HG02884 (cell line): Measurements from ENCODE around the gene NIPBL.
"Not testable (repeated sequence)": the region's sequence is repeated elsewhere in the genome, so short reads cannot be mapped to it uniquely, and the experiment has no call there.

ENCODE experiments used
- ATAC-seq: cut with Tn5 transposase; IDR thresholded peaks from one replicate; pipeline ENCODE4 v1.9.1; 2021; ENCODE audit warnings: mild to moderate bottlenecking, moderate library complexity; ENCODE audit not compliant: unreplicated experiment

NIPBL gene, protein sequence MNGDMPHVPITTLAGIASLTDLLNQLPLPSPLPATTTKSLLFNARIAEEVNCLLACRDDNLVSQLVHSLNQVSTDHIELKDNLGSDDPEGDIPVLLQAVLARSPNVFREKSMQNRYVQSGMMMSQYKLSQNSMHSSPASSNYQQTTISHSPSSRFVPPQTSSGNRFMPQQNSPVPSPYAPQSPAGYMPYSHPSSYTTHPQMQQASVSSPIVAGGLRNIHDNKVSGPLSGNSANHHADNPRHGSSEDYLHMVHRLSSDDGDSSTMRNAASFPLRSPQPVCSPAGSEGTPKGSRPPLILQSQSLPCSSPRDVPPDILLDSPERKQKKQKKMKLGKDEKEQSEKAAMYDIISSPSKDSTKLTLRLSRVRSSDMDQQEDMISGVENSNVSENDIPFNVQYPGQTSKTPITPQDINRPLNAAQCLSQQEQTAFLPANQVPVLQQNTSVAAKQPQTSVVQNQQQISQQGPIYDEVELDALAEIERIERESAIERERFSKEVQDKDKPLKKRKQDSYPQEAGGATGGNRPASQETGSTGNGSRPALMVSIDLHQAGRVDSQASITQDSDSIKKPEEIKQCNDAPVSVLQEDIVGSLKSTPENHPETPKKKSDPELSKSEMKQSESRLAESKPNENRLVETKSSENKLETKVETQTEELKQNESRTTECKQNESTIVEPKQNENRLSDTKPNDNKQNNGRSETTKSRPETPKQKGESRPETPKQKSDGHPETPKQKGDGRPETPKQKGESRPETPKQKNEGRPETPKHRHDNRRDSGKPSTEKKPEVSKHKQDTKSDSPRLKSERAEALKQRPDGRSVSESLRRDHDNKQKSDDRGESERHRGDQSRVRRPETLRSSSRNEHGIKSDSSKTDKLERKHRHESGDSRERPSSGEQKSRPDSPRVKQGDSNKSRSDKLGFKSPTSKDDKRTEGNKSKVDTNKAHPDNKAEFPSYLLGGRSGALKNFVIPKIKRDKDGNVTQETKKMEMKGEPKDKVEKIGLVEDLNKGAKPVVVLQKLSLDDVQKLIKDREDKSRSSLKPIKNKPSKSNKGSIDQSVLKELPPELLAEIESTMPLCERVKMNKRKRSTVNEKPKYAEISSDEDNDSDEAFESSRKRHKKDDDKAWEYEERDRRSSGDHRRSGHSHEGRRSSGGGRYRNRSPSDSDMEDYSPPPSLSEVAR (N-terminal part only)

DNA sequence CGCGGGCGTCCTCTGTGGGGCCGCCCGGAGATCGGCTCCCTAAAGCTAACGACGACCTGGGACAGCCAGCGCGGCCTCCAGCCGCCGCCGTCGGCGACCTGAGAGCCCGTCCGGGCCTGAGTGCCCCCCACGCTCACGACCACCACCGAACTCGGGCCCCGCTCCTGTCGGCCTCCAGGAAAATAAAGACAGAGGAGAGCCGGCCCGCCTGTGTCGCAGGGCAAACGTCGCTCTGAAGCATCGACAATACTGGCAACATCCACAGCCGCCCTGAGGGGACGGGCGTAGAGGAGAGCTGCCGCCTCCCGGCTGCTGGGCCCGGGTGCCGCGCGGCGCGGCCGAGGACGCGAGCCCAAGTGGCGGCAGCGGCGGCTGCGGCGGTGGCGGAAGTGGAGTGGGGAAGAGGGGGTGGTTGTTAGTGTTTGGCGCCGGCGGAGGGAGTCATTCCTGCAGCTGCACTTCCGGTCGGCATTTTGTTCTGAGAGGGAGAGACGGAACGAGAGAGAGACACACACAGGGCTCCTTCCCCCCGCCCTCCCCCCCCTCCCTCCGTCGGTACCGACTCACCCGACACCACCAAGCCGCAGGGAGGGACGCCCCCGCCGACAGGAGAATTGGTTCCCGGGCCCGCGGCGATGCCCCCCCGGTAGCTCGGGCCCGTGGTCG lies at the start of gene NIPBL:
Gene NIPBL (plus strand): TSS at position 471 of the 666 bp plus-strand sequence. CDS start 76,928 bp downstream, outside the sequence.
- ATAC-seq: peak; percentile 49

DNA sequence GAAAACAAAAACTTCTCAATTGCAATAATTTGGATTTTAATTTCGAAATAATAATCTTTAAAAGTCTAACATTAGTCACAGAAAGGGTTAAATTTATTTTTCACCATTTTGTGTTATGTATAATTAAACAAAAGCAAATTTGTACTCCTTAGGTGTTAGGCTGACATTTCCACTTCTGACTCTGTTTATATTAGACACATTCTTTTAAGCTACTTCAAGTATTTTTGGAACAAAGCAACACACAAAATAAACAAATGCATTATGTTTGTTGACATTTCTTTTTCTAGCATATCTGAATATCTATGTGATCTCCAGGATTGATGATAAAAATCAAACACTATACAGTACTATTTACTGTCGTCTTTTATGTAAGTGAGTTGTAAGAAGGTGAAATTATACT lies 44.3 kb upstream of the NIPBL start:
- no peak for ATAC-seq

DNA sequence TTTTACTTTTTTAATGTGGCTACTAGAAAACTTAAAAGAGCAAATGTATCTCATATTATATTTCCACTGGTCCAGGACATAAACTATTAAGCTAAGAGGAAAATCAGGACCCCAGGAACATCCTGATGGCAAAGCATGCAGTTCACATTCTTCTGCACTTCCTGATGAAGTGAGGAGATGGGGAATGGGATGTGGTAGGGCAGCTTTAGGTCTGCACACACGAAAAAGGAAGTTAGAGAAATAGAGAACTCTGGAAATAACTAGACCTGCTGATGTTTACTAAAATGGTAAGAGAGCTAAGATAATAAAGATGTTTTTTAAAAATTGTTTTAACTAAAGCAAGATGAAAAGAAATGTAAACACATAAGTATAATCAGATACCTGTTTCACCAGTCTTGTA lies 39.7 kb upstream of the NIPBL start:
- no peak for ATAC-seq

DNA sequence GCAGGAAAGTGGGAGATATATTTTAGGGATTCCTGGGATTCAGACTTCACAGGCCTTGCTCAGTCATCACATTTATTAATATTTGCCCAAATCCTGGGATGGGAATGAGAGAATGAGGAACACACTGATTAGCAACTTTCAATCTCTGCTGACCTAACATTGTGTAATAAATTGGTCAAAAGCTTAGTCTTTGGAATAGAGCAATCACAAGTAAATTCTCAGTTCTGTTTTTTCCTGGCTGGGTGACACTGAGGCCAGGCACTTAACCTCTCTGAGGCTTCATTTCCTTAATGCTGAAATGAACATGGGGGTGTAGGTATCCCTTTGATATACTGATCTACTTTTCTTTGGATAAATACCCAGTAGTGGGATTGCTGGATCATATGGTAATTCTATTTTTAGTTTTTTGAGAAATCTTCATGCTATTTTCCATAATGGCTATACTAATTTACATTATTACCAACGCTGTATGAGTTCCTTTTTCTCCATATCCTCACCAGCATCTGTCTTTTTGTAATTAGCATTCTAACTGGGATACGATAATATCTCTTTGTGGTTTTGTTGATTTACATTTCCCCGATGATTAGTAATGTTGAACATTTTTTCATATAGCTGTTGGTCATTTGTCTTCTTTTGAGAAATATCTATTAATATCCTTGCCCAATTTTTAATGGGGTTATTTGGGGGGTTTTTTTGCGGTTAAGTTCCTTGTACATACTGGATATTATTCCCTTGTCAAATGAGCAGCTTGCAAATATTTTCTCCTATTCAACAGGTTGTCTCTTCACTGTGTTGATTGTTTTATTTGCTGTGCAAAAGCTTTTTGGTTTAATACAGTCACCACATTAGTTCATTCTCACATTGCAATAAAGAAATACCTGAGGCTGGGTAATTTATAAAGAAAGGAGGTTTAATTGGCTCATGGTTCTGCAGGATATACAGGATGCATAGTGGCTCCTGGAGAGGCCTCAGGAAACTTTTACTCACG lies 36.8 kb upstream of the NIPBL start:
- ATAC-seq: no peak

DNA sequence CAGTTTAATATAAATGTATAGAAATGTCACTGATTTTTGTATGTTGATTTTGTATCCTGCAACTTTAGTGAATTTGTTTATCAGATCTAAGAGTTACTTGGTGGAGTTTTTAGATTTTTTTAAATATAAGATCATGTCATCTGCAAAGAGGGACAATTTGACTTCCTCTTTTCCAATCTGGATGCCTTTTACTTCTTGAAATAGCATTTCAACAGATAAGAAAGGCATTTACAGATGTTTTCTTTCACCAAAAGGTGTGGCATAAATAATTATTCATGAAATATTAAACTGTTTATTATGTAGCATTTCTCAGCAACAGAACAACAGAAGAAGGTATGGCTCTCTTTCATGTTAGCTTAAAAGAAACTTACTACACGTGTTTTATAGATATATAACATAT lies 34.9 kb upstream of the NIPBL start:
- no peak for ATAC-seq

DNA sequence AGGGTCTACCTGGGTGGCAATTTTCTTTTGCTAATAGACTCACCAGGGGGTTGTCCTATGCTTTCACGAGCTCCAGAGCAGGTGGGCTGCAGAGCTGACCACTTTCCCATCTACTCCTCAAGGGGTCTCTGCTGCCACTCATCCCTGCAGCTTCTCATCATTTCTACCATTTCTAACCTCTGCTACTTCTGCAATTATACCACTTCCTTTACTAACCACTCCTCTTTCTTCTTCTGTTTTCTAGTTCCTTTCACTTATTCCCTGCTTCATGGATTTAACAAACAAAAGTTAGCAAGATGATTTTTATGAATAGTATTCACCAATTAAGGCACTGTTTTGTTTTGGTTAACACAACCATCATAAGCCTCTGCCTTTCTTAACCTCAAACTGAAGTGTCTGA lies 34.5 kb upstream of the NIPBL start:
- no peak for ATAC-seq

DNA sequence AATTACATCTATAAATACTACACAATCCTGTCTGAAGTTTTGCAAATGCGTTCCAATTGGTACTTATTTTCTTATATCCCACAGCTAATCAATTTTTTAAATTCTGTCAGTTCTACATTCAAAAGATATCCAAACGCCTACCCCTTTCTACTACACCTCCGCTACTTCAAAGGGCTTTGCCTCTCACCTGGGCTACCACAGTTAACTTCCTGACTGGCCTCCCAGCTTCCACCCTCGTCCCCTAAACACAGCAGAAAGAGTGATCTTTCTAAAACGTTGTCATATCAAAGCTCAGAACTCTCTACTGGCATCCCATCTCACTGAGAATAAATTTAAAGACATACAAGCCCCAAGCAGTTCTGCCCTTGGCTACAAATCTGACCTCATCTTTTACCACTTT lies 32.3 kb upstream of the NIPBL start:
- ATAC-seq: no peak

DNA sequence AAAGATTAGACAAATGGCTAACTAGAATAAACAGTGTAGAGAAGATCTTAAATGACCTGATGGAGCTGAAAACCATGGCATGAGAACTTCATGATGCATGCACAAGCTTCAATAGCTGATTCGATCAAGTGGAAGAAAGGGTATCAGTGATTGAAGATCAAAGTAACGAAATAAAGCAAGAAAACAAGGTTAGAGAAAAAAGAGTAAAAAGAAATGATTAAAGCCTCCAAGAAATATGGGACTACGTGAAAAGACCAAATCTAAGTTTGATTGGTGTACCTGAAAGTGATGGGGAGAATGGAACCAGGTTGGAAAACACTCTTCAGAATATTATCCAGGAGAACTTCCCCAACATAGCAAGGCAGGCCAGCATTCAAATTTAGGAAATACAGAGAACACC lies 28.0 kb upstream of the NIPBL start:
- not testable (repeated sequence) for ATAC-seq

DNA sequence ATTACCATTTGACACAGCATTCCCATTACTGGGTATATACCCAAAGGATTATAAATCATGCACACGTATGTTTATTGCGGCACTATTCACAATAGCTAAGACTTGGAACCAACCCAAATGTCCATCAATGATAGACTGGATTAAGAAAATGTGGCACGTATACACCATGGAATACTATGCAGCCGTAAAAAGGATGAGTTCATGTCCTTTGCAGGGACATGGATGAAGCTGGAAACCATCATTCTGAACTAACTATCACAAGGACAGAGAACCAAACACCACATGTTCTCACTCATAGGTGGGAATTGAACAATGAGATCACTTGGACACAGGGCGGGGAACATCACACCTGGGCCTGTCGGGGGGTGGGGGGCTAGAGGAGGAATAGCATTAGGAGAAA lies 23.7 kb upstream of the NIPBL start:
- not testable (repeated sequence) for ATAC-seq

DNA sequence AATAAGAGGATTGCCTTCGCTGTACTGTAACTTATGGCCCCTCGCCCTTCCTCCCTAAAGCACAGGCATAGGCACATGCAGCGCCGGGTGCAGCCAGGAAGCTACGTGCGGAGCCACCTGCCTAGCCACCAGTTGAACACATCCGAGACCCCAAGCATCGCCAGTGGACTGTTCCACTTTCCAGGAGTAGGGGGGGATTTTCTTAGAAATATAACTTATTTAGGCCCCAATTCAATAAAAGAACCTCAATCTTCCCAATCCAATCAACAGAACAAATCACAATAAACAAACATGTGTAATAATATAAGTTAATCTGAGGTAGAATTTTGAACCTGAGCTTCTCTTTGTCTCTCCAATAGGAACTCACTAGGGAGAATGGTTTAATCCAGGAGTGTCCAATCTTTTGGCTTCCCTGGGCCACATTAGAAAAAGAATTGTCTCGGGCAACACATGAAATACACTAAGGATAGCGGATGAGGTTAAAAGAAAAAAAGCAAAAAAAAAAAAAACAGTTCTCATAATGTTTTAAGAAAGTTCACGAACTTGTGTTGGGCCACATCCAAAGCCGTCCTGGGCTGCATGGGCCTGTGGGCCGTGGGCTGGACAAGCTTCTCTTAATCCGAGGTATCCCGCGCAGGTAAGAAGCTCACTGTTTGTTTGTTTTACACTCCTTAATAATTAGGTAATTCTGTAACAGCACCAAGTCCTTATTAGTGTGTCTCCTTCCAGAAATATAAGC lies 22.0 kb upstream of the NIPBL start:
- no peak for ATAC-seq

DNA sequence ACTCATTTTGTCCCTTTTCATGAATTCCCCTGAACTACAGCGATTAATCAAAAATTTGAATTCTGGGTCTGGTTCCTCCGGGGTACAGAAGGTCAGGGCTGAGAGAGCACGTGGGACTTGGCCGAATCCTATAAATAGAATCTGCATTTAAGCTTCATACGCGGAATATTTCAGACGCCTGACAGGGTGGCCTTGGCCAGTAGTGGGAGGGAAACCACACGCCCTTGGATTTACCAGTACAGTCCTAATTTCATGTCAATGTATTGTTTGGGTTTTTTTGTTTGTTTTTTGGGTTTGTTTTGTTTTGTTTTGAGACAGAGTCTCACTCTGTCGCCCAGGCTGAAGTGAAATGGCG lies 21.5 kb upstream of the NIPBL start:
- no peak for ATAC-seq

DNA sequence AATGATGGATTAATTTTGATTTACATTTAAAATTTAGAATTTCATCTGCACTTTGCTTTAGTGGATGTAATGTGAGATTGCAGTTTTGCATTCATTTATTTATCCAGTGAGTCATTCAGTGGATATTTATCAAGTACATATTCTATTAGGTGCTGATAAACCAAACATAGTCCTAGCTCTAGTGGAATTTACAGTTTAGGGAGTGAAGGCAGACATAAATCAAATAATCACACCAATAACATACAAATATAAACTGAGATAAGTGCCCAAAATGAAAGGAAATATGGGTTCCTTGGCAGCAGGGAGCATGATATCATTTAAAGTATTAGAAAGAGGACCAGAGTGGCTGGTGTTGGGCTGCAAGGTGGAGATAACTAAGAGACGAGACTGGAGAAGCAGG lies 14.7 kb upstream of the NIPBL start:
- ATAC-seq: no peak

DNA sequence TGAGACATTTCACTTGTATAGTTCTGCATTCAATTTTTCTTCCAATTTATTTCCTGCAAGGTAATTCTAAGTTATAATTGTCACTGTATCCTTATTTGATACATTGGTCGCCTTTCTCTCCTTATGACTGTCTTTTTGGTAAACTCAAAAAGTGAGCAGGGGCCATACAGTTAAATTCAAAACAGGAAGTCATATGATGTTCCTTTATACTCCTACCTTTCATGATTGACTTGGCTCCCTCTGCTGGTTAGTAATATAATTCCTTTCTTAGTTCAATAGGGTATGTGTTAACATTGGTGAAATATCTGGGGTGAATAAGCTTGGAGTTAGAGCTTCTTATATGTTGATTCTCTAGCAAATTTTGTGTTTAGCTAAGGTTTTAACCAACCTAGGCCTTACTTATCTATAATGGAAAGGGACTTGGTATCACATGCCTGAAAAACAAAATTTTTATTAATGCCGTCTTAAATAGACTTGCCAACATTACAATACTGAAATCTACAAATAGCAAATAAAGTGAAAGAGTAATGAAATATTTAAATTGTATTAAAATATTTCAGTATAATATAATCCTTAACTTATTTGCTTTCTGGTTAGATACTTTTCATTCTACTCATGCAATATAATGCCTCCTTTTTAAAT lies 6.0 kb upstream of the NIPBL start:
- peak; percentile 74 for ATAC-seq

DNA sequence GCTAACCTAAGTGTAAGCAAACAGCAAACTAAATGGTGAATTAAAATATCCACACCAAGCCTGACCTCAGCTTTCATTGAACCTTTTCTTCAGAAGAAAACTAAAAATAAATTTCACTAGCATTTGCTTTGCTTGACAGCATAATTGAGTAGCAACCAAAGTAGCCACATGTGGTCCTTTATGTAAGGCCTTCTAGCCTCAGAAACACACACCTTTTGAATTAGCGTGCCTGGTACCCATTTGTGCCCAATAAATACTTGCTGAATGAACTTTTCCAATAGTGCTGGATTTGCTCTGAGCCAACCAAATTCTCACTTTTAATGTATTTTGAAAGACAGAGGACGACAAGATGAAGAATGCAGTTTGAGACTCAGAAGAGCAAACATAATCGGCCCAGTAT lies 2.1 kb upstream of the NIPBL start:
- ATAC-seq: no peak

DNA sequence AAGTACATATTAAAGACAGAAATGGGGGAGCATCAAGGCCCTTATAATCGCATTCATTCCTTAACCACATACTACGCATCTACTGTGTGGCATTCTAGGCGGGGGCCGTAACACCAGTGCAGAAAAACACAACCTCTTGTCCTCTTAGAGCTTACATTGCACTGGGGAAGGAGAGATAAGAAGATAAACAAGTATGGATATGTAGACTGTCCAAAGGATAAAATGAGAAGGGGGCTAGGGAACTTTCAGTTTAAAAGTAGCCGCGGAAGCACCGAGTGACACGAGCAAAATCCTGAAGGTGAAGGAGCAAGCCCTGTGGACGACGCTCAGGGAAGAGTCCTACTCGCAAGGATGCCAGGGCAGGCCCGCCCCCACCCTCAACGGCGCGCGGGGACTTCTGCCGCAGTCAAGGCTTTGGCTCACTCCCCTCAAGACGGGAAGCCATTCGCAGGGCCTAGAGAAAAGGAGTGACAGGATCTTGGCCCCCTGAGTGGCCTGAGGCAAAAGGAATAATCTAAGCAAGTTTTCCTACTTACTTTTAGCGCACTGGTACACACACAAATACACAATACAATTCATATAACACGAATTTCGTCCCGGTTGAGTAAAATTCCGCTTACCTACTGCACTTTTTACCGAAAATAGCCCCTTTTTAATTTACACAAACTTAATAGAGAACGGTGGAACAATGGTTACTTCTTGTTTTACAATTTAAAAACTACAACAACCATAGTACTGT lies 1.3 kb upstream of the NIPBL start:
- ATAC-seq: no peak

DNA sequence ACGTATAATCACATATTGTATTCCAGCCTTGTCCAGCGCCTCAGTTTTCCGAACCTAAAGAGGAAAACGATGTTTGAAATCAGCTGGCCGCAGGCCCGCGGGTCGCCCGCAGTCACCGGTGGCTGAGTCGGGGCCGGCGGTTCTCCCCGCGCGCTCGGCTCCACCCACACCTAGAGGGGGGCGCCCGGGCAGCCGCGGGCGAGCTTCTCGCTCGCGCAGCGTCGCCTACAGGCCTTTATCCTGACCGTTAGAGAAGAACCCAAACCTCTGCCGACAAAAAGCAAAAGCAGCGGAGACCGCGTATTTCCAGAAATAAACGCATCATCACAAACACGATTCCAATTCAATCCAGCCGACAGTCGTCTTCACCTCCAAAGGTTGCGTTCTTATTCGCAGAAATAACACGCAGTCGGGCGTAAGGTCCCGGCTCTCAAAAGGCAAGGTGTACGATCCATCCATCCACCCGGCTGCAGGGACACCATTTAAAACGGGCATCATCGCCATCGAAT lies 725 bp upstream of the NIPBL start:
- peak; percentile 49 for ATAC-seq

DNA sequence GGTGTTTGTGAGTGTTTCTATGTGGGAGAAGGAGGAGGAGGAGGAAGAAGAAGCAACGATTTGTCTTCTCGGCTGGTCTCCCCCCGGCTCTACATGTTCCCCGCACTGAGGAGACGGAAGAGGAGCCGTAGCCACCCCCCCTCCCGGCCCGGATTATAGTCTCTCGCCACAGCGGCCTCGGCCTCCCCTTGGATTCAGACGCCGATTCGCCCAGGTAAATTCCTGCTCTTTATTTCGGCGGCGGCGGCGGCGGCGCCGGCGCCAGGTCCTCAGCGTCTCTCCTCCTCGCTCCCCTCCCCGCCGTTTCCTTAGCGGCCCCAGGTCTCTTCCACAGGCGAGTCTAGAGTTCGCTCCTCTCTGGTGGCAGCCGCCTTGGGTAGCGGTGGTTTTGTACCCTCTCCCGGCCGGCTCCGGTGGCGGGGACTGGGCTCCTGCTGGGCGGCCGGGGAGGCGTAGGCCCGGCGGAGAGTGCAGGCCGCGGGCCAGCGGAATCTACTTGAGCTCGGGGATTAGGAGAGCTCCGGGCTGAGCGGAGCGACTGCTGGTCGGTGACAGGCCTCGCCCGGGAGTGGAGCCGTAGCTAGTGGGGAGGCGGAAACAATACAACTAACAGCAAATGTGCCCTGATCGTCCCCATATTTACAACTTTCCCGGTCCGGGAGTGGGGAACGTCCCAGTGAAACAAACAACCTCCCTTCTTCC lies 547 bp downstream of the NIPBL start:
- ATAC-seq: peak; percentile 3
